HepG2 (cell line): ENCODE results near the gene MYH10. TPM values are rescaled to one million over a fixed set of nuclear protein-coding genes. Genes with fewer than 3 reads are reported as not detected.

ENCODE experiments used
- ATAC-seq: fragments of 200-7000 bp; cut with Tn5 transposase; 3 replicates; pipeline ENCODE4 v1.9.1; 2020; ENCODE audit warnings: mild to moderate bottlenecking, moderate library complexity
- BruUV-seq: library from RNA; stranded (reverse); fragments of 400-500 nt; replicated peaks from 2 replicates; lab custom pipeline; 2021; lab: Mats Ljungman, UMichigan
- CTCF ChIA-PET: fragments of 300-600 bp; formaldehyde crosslinking; extraction: SDS; loops from one replicate; lab custom pipeline; 2021; ENCODE audit warnings: low total read pairs, inconsistent platforms, low intra/inter-chr PET ratio; lab: Yijun Ruan, JAX
- POLR2A ChIA-PET: fragments of 350-600 bp; sonication (Branson Sonifier 250); formaldehyde crosslinking; loops from one replicate; lab custom pipeline; 2020; ENCODE audit warnings: antibody characterized with exemption, inconsistent platforms; lab: Yijun Ruan, JAX
- DNase-seq: peaks from one replicate; pipeline ENCODE4 v3.0.0-alpha.2; 2015; ENCODE audit warnings: low spot score
- FAIRE-seq: peaks from 3 replicates; lab custom pipeline; 2011; peaks lifted over from hg19 to GRCh38; lab: Jason Lieb, UNC
- H2AFZ ChIP-seq: one replicate; pipeline ENCODE4 v1.6.1; 2011; ENCODE audit warnings: low read length, inconsistent platforms
- H3K27ac ChIP-seq: fragments of 300-600 bp; 3 replicates; pipeline ENCODE4 v1.8.0; 2011; ENCODE audit warnings: mixed run types, mild to moderate bottlenecking, mixed read lengths, low read length, inconsistent platforms; ENCODE audit not compliant: insufficient read depth; ENCODE audit errors: extremely low read length
- H3K27me3 ChIP-seq, 2 experiments: fragments of 200-600 bp in 1 of 2; 2 replicates in 1 of 2; 3 replicates in 1 of 2; pipeline versions ENCODE4 v1.6.0 to v1.8.0; 2011; ENCODE audit warnings: low read length in 2 of 2, mild to moderate bottlenecking in 2 of 2, moderate library complexity in 2 of 2, inconsistent platforms in 1 of 2; ENCODE audit not compliant: insufficient read depth in 2 of 2, control insufficient read depth in 1 of 2
- H3K36me3 ChIP-seq, 2 experiments: fragments of 200-600 bp in 1 of 2; replicated peaks in 1 of 2; 2 replicates in 1 of 2; 3 replicates in 1 of 2; pipeline versions ENCODE4 v1.5.1 to v1.8.0; 2011; ENCODE audit warnings: low read length in 2 of 2, inconsistent platforms in 1 of 2; ENCODE audit not compliant: insufficient read depth in 2 of 2, control insufficient read depth in 1 of 2
- H3K4me1 ChIP-seq: 2 replicates; pipeline ENCODE4 v1.5.1; 2012; ENCODE audit warnings: low read length, inconsistent platforms; ENCODE audit not compliant: insufficient read depth
- H3K4me2 ChIP-seq: 2 replicates; pipeline ENCODE4 v1.6.0; 2011; ENCODE audit warnings: low read depth, low read length, inconsistent platforms
- H3K4me3 ChIP-seq, 3 experiments: fragments of 200-600 bp in 1 of 3; sonication (generic), shearing (Covaris generic) in 1 of 3; replicated peaks in 1 of 3; 2 replicates each; pipeline ENCODE4 v1.5.1; 2011 to 2016; ENCODE audit warnings: low read length in 3 of 3, inconsistent platforms in 2 of 3, low read depth in 2 of 3, mild to moderate bottlenecking in 2 of 3, control low read depth in 1 of 3, mixed read lengths in 1 of 3; ENCODE audit not compliant: insufficient read depth in 1 of 3
- H3K79me2 ChIP-seq: one replicate; pipeline ENCODE4 v1.6.1; 2011; ENCODE audit warnings: low read length, inconsistent platforms; ENCODE audit not compliant: insufficient read depth
- H3K9ac ChIP-seq: 2 replicates; pipeline ENCODE4 v1.6.0; 2011; ENCODE audit warnings: mild to moderate bottlenecking, low read depth, low read length, inconsistent platforms; ENCODE audit not compliant: insufficient read depth
- H3K9me3 ChIP-seq: 2 replicates; pipeline ENCODE4 v1.5.1; 2012; ENCODE audit warnings: mild to moderate bottlenecking, low read length
- H4K20me1 ChIP-seq: 2 replicates; pipeline ENCODE4 v1.6.0; 2011; ENCODE audit warnings: inconsistent platforms, mild to moderate bottlenecking, low read length, moderate library complexity; ENCODE audit not compliant: insufficient read depth
- ARID4A ChIP-seq: sonication (generic); formaldehyde crosslinking; IDR thresholded peaks from 2 replicates; pipeline ENCODE4 v1.5.0; 2020; ENCODE audit warnings: mild to moderate bottlenecking, missing genetic modification reagents, borderline replicate concordance
- DPF2 ChIP-seq: sonication (generic); formaldehyde crosslinking; IDR thresholded peaks from 2 replicates; pipeline ENCODE4 v1.4.0; 2020; ENCODE audit warnings: mild to moderate bottlenecking, low read depth, missing genetic modification reagents, borderline replicate concordance
- ETS1 ChIP-seq: sonication (generic); formaldehyde crosslinking; IDR thresholded peaks from 2 replicates; pipeline ENCODE4 v1.4.0; 2020; ENCODE audit warnings: missing genetic modification reagents
- GATA4 ChIP-seq: sonication (generic); IDR thresholded peaks from 2 replicates; pipeline ENCODE4 v1.6.1; 2016; ENCODE audit warnings: antibody characterized with exemption, low read depth, borderline replicate concordance
- GLMP ChIP-seq: sonication (generic); formaldehyde crosslinking; IDR thresholded peaks from 2 replicates; pipeline ENCODE4 v1.9.0; 2021; ENCODE audit warnings: missing genetic modification reagents, mild to moderate bottlenecking, borderline replicate concordance
- HMGA1 ChIP-seq: sonication (generic); formaldehyde crosslinking; conservative IDR thresholded peaks from 2 replicates; pipeline ENCODE4 v1.4.0; 2020; ENCODE audit warnings: missing genetic modification reagents
- MLXIP ChIP-seq: sonication (generic); formaldehyde crosslinking; IDR thresholded peaks from 2 replicates; pipeline ENCODE4 v1.9.0; 2021; ENCODE audit warnings: missing genetic modification reagents, borderline replicate concordance
- TCF7L2 ChIP-seq: IDR thresholded peaks from 2 replicates; pipeline ENCODE4 v1.6.1; 2011; ENCODE audit warnings: mild to moderate bottlenecking, low read depth, low read length, moderate library complexity
- ZNF256 ChIP-seq: sonication (generic); formaldehyde crosslinking; conservative IDR thresholded peaks from 2 replicates; pipeline ENCODE4 v1.4.0; 2020; ENCODE audit warnings: missing genetic modification reagents
- ZNF382 ChIP-seq: sonication (generic); formaldehyde crosslinking; IDR thresholded peaks from 2 replicates; pipeline ENCODE4 v1.5.0; 2020; ENCODE audit warnings: missing genetic modification reagents, mild to moderate bottlenecking, borderline replicate concordance
- ZNF7 ChIP-seq: IDR thresholded peaks from 2 replicates; pipeline ENCODE4 v1.6.1; 2016; ENCODE audit warnings: missing biosample characterization, missing genetic modification reagents
- ZSCAN22 ChIP-seq: sonication (generic); formaldehyde crosslinking; IDR thresholded peaks from 2 replicates; pipeline ENCODE4 v1.4.0; 2020; ENCODE audit warnings: mild to moderate bottlenecking, missing genetic modification reagents
- WGBS: methylation state at CpG from one replicate; pipeline ENCODE4 v1.1.6; 2017; ENCODE audit warnings: low lambda C conversion rate; 5-methylcytosine and 5-hydroxymethylcytosine counted together
- in situ Hi-C: cut with HindIII; loops from 2 replicates; pipeline ENCODE4 v1.10.0; 2017; ENCODE audit warnings: low pct_unique_long_range_greater_than_20kb; ENCODE audit not compliant: extremely low pct_ligation_motif_present
- intact Hi-C: fragments of 100-400 bp; cut with micrococcal nuclease; formaldehyde crosslinking; loops from one replicate; pipeline ENCODE4 v1.10.0; 2022; ENCODE audit not compliant: unreplicated experiment
- polyA plus RNA-seq, 8 experiments: library from polyadenylated mRNA; depleted of rRNA in 3 of 8; stranded (reverse) in 7 of 8; unstranded in 1 of 8; fragments of >200 nt; fragmentation: Illumina TruSeq in 4 of 8; extraction: Trizol in 4 of 8; gene quantifications; 2 replicates each; pipeline versions ENCODE4 v1.2.1 to v1.2.3, GENCODE V29; 2011 to 2016; ENCODE audit warnings: low read depth in 4 of 8, missing spikeins in 1 of 8, mixed read lengths in 1 of 8; ENCODE audit not compliant: insufficient read depth in 1 of 8
- total RNA-seq, 5 experiments: library from RNA; depleted of rRNA; stranded (reverse); fragments of >200 nt; fragmentation: Illumina TruSeq; extraction: Trizol; gene quantifications; 2 replicates each; pipeline ENCODE4 v1.2.3, GENCODE V29; 2016; ENCODE audit warnings: low read depth in 1 of 5

Gene MYH10
- total and polyA plus RNA-seq, 2 of the 13 experiments (the other 11 are each of a cell fraction or from before 2014, with no cell fraction given): 43.4 to 68.6 TPM

GRCh38 chr17:8555062-8555461 lies 75.5 kb downstream of the MYH10 start (continued):
- TF ChIP-seq MLXIP (CRISPR knock-in tag): no peak
- TF ChIP-seq ETS1 (CRISPR knock-in tag): no peak
- TF ChIP-seq, all 625 proteins: peak for 0

- intact Hi-C loops (no loop called here), in situ Hi-C loops (no loop called here)
- Histone ChIP-seq H2AFZ (no peak overlapping the region), H4K20me1 (no peaks in the 10 kb centered on the region), H3K9ac (no peak overlapping the region), H3K4me3 (no peak overlapping the region), H3K9me3 (no peaks in the 10 kb centered on the region), H3K36me3 (peaks cover 11 to 38% of the 10 kb centered on the region in 2 experiments), H3K27ac (no peak overlapping the region), H3K79me2 (no peaks in the 10 kb centered on the region), H3K4me2 (no peak overlapping the region), H3K27me3 (no peaks in the 10 kb centered on the region), H3K4me1 (no peaks in the 10 kb centered on the region)
- POLR2A ChIA-PET: no interaction called here
- CTCF ChIA-PET: no interaction called here
- no peak for ATAC-seq
- 98% methylated on average over 9 of the region's 9 CpGs for WGBS
- no peak for DNase-seq
- FAIRE-seq: no peak
- no TSS peak for BruUV-seq
- TF ChIP-seq ZNF256 (CRISPR knock-in tag): no peak
- no peak for TF ChIP-seq DPF2 (CRISPR knock-in tag)
- no peak for TF ChIP-seq ZNF382
- TF ChIP-seq GATA4: no peak
- TF ChIP-seq ARID4A: no peak
- no peak for TF ChIP-seq ZNF7 (CRISPR knock-in tag)
- TF ChIP-seq TCF7L2: no peak
- no peak for TF ChIP-seq GLMP (CRISPR knock-in tag)
- no peak for TF ChIP-seq HMGA1 (CRISPR knock-in tag)
- no peak for TF ChIP-seq ZSCAN22 (CRISPR knock-in tag)
Measured at GRCh38 chr17:8552577-8553320, 77.8 kb downstream of the MYH10 start.
